Posterior cingulate gyrus (tissue), 11 donors: ENCODE measurements around the gene KCNJ10.

Experiments
- DNase-seq, 10 donors: peaks; one replicate each; pipeline versions ENCODE4 v3.0.0 to v3.0.0-alpha.2; 2020 to 2021; ENCODE audit warnings: mixed read lengths in 3 of 10
- intact Hi-C: fragments of 100-400 bp; cut with DNase I; formaldehyde crosslinking; loops from one replicate; pipeline ENCODE4 v1.15.1; 2023

Gene KCNJ10

GRCh38 chr1:160005070-160005469, 64.9 kb downstream of the KCNJ10 start:
- intact Hi-C loops: loop anchor here (10.0 kb wide), 2 partner anchors 210 to 870 kb away; no protein-coding TSS in a partner anchor
- DNase-seq: no peak

DNA sequence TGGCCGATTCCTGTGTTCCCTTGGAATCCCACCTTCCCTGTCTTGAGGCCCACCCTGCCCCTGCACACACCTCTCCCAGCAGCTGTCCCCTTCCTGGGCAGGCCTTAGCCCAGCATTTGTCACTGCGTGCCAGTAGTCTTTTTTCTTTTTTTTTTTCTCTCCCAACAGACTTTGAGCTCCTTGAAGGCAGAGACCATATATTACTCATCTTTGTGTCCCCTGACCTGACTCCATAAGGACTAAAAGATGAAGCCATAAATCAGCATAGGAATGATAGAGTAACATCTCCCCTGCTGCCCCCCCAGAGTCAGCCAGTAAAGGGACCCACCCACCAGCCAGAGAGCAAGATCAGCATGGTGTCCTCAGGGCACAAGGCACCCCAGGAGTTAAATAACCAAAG, 65.5 kb downstream of the KCNJ10 start:
- intact Hi-C loops: loop anchor here (10.0 kb wide), 2 partner anchors 210 to 870 kb away; no protein-coding TSS in a partner anchor

GRCh38 chr1:160004001-160004400, 66.0 kb downstream of the KCNJ10 start:
- no peak for DNase-seq
- intact Hi-C loops: loop anchor here (10.0 kb wide), 2 partner anchors 209 to 869 kb away; no protein-coding TSS in a partner anchor

More for the DNA sequence above, 65.5 kb downstream of the KCNJ10 start:
- no peak for DNase-seq

GRCh38 chr1:160001440-160001839, 68.5 kb downstream of the KCNJ10 start:
- DNase-seq: no peak
- intact Hi-C loops: loop anchor here (10.0 kb wide), 2 partner anchors 207 to 867 kb away; no protein-coding TSS in a partner anchor

DNA sequence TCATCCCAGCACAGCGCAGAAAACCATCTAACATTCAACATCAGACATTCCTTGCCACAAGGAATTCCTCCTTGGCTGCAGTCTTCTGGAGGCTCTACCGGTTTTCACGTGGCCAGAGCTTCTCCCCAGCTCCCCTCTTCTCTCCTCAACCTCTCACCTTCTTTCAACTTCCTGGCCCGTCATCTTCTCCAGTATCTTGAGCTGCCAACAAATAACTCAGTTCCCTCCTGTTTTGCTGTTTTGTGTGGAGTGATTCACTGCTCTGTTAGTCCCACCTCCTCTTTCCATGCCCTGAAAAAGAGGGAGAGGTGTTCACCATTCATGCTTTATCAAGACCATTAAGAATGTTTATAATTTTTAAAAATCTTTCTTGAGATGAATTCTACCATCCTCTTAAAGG, 70.8 kb downstream of the KCNJ10 start:
- DNase-seq: no peak
- intact Hi-C loops: no loop called here

DNA sequence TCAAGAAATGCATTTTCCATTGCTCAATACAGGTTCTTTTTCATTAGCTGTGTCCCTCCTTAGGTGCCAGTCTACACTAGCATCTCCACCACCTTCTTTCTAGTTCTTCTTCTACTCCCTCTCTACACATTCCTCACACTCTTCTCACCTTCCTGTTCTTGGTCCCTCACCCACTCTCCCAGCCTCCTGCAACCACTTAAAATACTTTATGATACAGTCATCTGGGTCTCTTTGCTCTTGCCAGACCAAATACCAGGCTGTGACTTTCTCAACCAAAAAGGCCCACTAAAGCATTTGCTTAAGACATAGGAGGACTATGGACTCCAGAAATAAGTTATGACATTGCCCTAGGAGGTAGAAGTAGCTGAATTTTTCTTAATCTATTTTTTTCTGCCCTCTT, 73.3 kb downstream of the KCNJ10 start:
- no peak for DNase-seq

GRCh38 chr1:159994896-159995295, 75.1 kb downstream of the KCNJ10 start:
- DNase-seq: no peak
- intact Hi-C loops: no loop called here

More for the DNA sequence above, 73.3 kb downstream of the KCNJ10 start:
- intact Hi-C loops: no loop called here

- no peak for DNase-seq
- intact Hi-C loops: no loop called here
Observed at GRCh38 chr1:159993911-159994310, 76.0 kb downstream of the KCNJ10 start.

DNA sequence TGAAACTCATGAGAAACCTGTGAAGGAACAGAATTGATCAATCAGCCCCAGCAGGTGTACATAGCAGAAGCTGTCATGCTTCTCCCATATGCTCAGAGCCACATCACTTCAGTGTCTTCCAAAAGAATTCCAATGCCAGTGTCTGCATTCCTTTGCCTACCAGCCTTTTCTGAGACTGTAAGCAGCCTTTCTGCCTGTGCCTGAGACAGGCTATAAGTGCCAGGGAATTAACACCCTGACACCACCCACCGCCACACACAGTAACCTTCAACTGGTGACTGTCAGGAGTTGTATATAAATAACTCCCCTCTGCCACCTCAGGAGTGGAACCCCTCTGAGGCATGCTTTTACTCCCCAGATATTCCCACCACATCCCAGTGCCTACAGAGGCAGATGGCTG, 77.8 kb downstream of the KCNJ10 start:
- no peak for DNase-seq
- intact Hi-C loops: no loop called here

GRCh38 chr1:159991513-159991912, 78.4 kb downstream of the KCNJ10 start:
- intact Hi-C loops: no loop called here
- DNase-seq: no peak

DNA sequence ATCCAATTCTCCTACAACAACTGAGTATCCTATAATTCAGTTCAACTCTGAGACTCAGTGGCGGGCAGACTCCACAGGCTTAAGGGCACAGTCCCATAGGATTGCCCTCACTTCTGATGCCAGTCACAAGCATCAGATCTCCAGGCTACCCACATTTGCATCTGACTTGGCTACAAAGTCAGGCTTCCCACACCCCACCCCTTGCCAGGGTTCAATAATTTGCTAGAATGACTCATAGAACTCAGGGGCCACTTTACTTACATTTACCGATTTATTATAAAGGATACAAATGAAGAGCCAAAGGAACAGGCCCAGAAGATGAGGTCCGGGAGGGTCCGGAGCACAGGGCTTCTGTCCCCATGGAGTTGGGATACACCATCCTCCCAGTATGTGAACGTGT, 80.0 kb downstream of the KCNJ10 start:
- intact Hi-C loops: no loop called here
- no peak for DNase-seq

DNA sequence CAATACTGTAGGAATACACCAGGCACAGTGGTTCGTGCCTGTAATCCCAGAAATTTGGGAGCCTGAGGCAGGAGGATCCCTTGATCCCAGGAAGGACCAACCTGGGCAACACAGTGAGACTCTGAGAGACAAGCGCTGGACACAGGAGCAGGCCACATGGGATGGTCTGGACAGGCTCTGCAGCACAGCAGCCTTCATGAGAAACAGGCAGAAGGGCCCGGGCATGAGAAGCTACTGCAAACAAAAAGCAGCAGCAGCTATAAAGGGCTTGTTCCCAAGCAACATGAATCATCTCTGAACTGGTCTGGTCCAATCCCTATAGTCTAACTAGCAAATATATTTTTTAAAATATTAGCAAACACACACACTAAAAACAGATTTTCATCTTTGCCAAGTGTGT, 80.4 kb downstream of the KCNJ10 start:
- no peak for DNase-seq
- intact Hi-C loops: no loop called here

- no peak for DNase-seq
- intact Hi-C loops: no loop called here
Observed at GRCh38 chr1:159988006-159988405, 82.0 kb downstream of the KCNJ10 start.

DNA sequence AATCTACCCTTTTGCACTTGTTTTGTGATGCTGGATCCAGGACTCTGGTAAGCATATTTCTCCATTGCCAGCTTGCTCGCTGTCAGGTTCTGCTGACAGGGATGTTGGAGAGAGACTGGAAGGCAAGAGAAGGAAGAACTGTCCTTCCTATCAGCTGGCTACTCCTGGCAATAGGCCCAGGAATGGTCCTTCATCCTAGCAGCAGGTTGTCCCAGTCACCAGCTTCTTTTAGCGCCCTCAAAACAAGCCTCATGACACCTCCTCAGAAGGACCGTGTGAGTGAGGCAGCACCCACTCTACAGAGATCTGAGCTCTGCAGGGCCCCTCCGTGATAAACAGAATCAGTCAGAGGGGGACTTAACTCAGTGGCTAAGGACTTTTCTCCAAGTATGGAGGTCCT, 82.8 kb downstream of the KCNJ10 start:
- intact Hi-C loops: no loop called here
- DNase-seq: no peak

DNA sequence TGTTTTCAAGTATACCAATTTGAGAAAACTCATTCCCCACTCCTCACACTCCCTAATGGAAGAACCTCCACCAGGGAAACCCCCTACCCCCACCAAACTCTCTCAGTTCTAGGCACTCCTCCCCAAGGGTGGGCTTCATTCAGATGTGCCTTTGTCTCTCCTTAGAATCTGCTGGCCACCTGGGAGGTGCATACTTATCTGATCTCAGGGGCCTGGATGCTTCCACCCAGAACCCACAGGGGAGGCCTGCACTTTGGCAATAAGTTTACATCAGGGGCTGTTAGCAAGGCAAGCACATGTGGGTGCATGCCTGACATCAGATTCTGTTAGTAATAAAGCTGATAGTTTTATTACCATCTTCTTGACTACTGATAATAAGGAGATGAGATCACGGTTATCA, 83.4 kb downstream of the KCNJ10 start:
- no peak for DNase-seq
- intact Hi-C loops: no loop called here

DNA sequence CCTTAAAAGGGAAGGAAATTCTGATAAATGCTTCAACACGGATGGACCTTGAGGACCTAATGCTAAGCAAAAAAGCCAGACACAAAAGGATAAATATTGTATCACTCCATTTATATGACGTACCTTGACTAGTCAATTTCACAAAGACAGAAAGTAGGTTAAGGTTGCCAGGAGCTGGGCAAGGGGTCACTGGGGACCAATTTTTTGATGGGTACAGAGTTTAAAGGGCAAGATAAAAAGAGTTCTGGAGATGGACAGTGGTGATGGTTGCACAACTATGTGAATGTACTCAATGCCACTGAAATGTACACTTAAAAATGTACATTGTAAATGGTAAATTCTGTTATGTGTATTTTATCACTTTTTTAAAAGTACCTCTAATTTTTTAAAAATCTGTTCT, 83.9 kb downstream of the KCNJ10 start:
- intact Hi-C loops: no loop called here
- no peak for DNase-seq

DNA sequence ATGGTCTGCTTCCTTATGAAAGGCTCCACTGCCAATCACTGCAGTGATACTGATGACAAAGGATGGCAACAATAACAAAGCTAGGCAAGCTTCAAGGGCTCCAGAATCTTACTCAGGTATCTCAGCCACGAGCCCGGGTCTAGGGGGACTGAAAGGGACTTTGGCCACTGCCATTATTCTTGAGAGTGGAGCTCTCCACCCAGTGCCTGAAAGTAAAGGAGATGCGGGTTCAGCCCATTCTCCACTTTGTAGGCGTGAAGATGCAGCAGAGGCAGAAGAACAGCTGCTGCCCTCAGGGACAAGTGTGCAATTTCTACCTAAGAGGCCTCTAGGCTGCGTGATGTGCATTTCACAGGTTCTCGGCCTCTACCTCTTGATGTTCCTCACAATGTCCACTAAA, 84.5 kb downstream of the KCNJ10 start:
- DNase-seq: no peak

DNA sequence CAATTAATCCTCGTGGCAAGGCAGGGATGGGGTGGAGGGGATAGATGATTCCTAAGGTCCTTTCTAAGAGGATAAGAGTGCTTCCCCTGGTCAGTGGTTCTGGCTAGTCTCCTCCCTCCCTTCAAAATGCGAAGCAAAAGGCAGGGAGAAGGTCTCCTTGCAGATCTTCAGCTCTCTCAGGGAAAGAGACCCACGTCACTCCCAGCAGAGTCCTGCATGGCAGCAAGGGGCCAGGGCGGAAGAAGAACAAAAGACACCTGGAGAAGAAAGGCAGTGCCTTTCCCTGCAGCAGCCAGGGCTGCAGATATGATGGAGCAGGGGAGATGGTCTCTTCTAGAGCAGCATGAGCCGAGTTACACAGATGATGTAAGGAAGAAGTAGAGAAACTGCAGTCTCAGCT, 86.3 kb downstream of the KCNJ10 start:
- intact Hi-C loops: no loop called here
- no peak for DNase-seq

More for the DNA sequence above, 84.5 kb downstream of the KCNJ10 start:
- intact Hi-C loops: no loop called here

DNA sequence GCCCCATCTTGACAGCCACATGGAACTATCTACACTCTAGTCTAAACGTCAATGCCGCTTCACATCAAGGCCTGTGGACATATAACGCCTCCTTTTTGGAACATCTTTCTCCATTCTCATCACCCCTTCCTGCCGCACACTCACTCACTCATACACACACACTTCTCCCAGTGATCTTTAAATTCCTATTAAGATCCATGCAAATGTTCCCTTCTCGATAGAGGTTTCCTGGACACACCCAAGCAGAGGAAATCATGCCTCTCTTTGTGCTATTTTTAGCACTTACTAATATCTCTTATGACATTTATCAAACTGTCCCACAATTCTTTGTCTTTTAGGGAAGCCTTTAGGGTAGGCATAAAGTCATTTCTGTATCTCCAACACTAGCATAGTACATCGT, 87.7 kb downstream of the KCNJ10 start:
- no peak for DNase-seq
- intact Hi-C loops: no loop called here

DNA sequence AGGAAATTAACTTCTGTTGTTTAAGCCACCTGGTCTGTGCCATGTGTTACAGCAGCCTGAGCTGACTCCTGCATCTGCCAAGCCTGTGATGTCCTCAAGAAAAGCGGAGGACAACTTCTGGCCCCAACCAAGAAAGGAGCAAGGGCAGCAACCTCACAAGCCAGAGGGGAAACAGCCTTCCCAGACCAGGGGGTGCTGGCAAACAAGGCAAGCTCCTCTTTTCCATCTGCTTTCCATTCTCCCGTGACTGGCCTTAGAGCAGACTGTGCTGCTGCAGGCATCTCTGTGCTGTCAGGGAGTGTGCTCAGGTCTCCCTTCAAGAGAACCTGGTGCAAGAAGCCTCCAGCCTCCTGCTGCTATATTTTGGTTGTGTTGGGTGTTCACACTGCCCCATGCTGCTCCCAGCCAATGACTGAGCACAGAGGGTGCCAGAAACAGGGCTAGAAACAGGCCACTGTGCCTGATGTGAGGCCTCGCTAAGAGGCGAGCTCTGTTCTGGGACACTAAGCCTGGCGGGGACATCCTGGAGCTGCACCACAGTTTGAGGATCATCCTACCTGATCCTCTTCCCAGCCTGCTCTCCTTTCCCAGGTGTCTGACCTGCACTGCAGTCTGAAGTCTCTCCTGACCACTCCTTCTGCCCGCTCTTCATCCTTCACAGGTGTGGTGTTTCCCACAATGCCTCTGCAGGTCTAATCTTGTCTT, 88.5 kb downstream of the KCNJ10 start:
- DNase-seq: no peak
- intact Hi-C loops: no loop called here

DNA sequence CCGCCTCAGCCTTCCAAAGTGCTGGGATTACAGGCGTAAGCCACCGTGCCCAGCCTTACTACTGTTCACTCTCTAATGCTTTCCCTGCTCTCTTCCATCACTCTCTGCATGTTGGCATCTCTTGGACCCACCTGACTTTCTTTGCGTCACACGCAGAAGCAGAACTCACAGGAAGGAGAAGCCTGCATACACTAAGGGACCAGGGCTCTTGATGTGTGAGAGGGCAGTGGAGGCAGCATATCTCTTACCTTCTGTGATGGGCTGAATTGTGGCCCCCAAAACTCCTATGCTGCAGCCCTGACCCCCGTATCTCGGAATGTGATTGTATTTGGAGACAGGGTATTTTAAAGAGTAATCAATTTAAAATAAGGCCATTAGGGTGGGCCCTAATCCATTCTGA, 89.2 kb downstream of the KCNJ10 start:
- no peak for DNase-seq
- intact Hi-C loops: no loop called here

GRCh38 chr1:159980076-159980475, 89.9 kb downstream of the KCNJ10 start:
- intact Hi-C loops: no loop called here
- DNase-seq: no peak

GRCh38 chr1:159979257-159979656, 90.7 kb downstream of the KCNJ10 start:
- DNase-seq: no peak
- intact Hi-C loops: no loop called here
